Measurements from ENCODE around the gene STX1B.

DNA sequence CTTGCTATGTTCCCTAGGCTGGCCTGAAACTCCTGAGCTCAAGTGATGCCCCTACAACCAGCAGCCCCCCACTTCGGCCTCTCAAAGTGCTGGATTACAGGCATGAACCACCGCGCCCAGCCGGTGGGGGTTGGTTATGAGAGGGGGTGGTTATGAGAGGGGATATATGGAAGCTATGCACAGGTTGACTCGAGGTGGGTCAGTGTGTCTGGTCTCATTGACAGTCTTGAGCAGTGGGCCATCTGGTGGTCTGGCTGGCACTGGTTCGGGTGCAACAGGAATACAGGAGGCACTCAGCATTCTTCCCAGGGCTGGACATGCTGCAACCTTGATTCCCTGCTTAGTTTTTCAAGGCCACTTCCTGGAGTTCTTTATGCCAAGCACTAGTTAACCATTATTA lies 5.6 kb upstream of the STX1B start:
- TF ChIP-seq CTCF (IDR thresholded peaks at IDR 0.05) (no peak), POLR2A (IDR thresholded peaks at IDR 0.05) (no peak)
